Measurements from ENCODE around the gene RHBG. TPM values are rescaled to one million over a fixed set of nuclear protein-coding genes. Genes with fewer than 3 reads are reported as not detected.

The RHBG gene
- polyA plus RNA-seq, 1 donor from 2014 or later, result not detected

DNA sequence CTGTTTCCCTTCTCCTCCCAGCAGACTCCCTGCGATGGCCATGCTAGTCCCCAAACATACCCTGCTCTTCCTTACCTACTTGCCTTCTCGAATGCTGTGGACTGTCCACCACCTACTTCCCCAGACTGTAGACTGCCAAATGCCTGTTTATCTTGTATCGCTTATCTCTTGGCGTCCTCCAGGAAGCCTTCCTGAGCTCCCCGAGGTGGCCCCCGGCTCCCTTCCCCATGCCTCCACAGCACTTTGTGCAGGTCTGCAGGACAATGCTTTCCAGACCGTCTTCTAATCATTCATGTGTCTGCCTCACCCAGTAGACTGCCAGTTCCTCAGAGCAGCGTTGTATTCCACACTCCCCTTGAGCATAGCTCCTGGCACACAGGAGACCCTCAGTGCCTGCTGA lies 41.7 kb downstream of the RHBG start:
- TF ChIP-seq EP300 (conservative IDR thresholded peaks at IDR 0.05; ENCODE audit: poor library complexity, severe bottlenecking), result no peak
- no peak for TF ChIP-seq MXI1 (conservative IDR thresholded peaks at IDR 0.05; ENCODE audit: poor library complexity, severe bottlenecking)
- no peak for TF ChIP-seq REST (IDR thresholded peaks at IDR 0.05; ENCODE audit: borderline replicate concordance)
- no peak for TF ChIP-seq EZH2 (IDR thresholded peaks at IDR 0.05; ENCODE audit: borderline replicate concordance, insufficient read depth, low read length, poor library complexity, severe bottlenecking)
- TF ChIP-seq CTCF (IDR thresholded peaks at IDR 0.05; ENCODE audit: poor library complexity, severe bottlenecking), result no peak
- no peak for TF ChIP-seq POLR2AphosphoS5 (IDR thresholded peaks at IDR 0.05)
- TF ChIP-seq TAF1 (IDR thresholded peaks at IDR 0.05; ENCODE audit: low read depth), result no peak
- no peak for TF ChIP-seq SMC3 (conservative IDR thresholded peaks at IDR 0.05; ENCODE audit: poor library complexity)
- TF ChIP-seq RAD21 (conservative IDR thresholded peaks at IDR 0.05), result no peak
- no peak overlapping the region for H3K27ac ChIP-seq (ENCODE audit: low read length)
- H2AFZ ChIP-seq (ENCODE audit: low read depth, low read length), result no peak overlapping the region
- H3K9ac ChIP-seq (ENCODE audit: low read length), result no peak overlapping the region
- no peaks in the 10 kb centered on the region for H4K20me1 ChIP-seq (ENCODE audit: insufficient read depth)
- H3K4me2 ChIP-seq (ENCODE audit: low read length), result no peak overlapping the region
- no peaks in the 10 kb centered on the region for H3K9me3 ChIP-seq (ENCODE audit: low read length)
- H3K79me2 ChIP-seq (replicated peaks; ENCODE audit: insufficient read depth, low read length), result no peaks in the 10 kb centered on the region
- no peaks in the 10 kb centered on the region for H3K36me3 ChIP-seq (ENCODE audit: insufficient read depth, low read length)
- peaks cover 17% of the 10 kb centered on the region for H3K27me3 ChIP-seq (ENCODE audit: insufficient read depth, low read depth, low read length)
- H3F3A ChIP-seq (ENCODE audit: insufficient read depth, low read length, poor library complexity, severe bottlenecking), result no peaks in the 10 kb centered on the region
- no peaks in the 10 kb centered on the region for H3K9me2 ChIP-seq (ENCODE audit: insufficient read depth, low read length)
- no peak overlapping the region for H3K4me3 ChIP-seq (ENCODE audit: low read length)

DNA sequence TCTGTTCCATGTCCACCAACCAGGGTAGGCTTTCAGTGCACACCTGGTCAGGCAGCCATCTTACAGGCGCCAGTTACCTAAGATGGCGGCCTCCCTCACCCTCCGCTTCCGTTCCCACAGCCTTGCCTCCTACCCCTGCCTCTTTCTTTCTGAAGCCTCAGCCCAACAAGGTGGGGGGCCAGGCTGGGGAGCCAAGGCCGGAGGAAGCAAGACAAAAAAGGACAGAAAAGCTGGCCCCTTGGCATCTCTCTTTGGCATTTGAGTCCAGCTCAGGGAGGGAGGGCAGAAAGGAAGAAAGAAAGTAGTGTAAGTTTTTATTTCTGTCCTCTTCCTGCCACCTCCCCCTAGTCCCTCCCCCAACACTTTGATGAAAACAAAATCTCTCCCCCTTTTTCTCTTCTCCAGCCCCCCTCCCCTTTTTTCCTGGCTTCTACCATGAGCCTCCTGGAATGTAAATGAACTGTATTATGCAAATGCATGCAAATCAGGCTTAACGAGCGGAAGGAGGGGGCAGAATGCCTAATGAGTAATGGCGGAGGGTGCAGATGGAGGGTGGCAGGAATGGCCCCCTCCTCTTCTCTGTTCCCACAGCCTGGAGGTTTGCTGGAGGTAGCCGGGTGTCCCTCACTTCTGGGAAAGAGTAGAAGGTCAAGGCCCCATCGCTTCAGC lies 43.8 kb downstream of the RHBG start:
- H3K9me3 ChIP-seq (ENCODE audit: low read length), result no peaks in the 10 kb centered on the region
- H2AFZ ChIP-seq (ENCODE audit: low read depth, low read length), result no peak overlapping the region
- H3K9ac ChIP-seq (ENCODE audit: low read length), result no peak overlapping the region
- no peaks in the 10 kb centered on the region for H3F3A ChIP-seq (ENCODE audit: insufficient read depth, low read length, poor library complexity, severe bottlenecking)
- no peaks in the 10 kb centered on the region for H3K79me2 ChIP-seq (replicated peaks; ENCODE audit: insufficient read depth, low read length)
- no peaks in the 10 kb centered on the region for H4K20me1 ChIP-seq (ENCODE audit: insufficient read depth)
- no peak overlapping the region for H3K4me3 ChIP-seq (ENCODE audit: low read length)
- H3K9me2 ChIP-seq (ENCODE audit: insufficient read depth, low read length), result no peaks in the 10 kb centered on the region
- H3K27ac ChIP-seq (ENCODE audit: low read length), result no peak overlapping the region
- no peaks in the 10 kb centered on the region for H3K36me3 ChIP-seq (ENCODE audit: insufficient read depth, low read length)
- TF ChIP-seq SMC3 (conservative IDR thresholded peaks at IDR 0.05; ENCODE audit: poor library complexity) (no peak), EZH2 (IDR thresholded peaks at IDR 0.05; ENCODE audit: borderline replicate concordance, insufficient read depth, low read length, poor library complexity, severe bottlenecking) (no peak), REST (IDR thresholded peaks at IDR 0.05; ENCODE audit: borderline replicate concordance) (no peak), EP300 (conservative IDR thresholded peaks at IDR 0.05; ENCODE audit: poor library complexity, severe bottlenecking) (no peak)
- no peak overlapping the region for H3K4me2 ChIP-seq (ENCODE audit: low read length)
- peaks cover 37% of the 10 kb centered on the region for H3K27me3 ChIP-seq (ENCODE audit: insufficient read depth, low read depth, low read length)

Measured in neural cell (in vitro differentiated cells).